GM19193 (cell line): ENCODE results near the gene TCAP.

Experiments used
- POLR2A ChIP-seq: IDR thresholded peaks from 4 replicates; pipeline ENCODE4 v1.6.1; 2011; ENCODE audit not compliant: insufficient read depth, insufficient read length; ENCODE audit errors: extremely low read depth

Gene TCAP

GRCh38 chr17:39677072-39677471 lies 11.9 kb downstream of the TCAP start:
- no peak for TF ChIP-seq POLR2A

DNA sequence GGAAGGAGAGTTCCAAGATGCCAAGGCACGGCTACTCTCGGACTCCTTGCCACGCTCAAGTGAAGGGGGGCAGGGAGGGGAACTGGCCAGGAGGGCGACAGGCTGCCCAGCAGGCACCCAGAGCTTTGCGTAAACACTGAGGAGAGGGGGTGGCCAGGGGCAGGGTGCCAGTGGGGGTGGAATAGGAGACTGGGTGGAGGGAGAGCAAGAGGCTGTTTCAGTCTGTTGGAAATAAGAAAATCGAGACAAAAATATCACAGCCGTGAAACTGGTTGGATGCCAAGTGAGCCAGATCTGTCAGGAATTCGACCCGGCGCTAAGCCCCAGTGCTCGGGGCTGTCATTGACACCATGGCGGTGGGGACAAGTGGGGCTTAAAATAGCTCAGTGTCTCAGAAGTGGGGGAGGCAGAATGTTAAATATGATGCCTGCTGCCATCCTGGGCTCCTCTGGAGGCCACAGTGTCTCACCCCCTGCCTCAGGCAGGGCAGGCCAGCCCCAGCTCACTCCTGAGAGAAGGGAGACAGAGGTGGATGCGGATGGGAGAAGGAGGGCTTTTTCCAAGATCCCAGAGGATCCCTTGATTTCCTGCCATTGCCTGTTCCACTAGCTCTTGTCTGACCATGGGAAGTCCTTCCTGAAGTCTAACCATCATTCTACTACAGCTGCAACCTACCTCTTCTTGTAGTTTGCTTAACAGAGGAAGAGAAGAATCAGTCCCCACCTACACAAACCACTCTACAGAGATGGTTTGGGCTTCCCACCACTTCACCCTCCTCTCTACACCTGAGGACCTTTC lies 12.6 kb downstream of the TCAP start:
- no peak for TF ChIP-seq POLR2A

- no peak for TF ChIP-seq POLR2A
These were observed 13.4 kb downstream of the TCAP start for GRCh38 chr17:39678340-39679116.

GRCh38 chr17:39679521-39680192 lies 14.5 kb downstream of the TCAP start:
- TF ChIP-seq POLR2A: no peak

DNA sequence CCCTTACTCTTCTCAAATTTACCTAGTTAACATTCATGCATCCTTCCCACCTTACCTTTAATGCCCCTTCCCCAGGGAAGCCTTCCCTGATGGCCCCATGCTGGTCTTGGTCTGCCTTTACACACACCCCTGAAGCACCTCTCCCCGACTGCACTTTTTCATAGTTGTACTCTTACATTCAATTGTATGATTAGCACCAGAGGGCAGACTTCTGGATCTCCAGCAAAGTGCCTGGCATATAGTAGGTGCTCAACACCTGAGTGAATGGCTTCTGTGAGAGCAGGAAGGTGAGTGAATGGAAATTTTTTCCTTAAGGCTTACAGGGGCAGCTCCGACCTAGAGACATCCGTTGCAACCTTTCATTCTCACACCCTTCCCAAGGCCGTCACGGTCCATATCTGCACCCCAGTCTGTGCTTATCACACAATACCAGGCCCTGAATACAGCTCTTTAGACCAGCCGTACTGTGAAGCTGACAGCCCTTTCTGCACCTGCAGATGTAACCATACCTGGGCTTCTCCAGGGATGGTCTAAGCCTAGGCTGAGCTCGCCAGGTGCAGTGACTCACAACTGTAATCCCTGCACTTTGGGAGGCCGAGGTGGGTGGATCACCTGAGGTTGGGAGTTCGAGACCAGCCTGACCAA lies 18.3 kb downstream of the TCAP start:
- TF ChIP-seq POLR2A: no peak

- TF ChIP-seq POLR2A: no peak
These were observed 19.4 kb downstream of the TCAP start for GRCh38 chr17:39684369-39685192.

- TF ChIP-seq POLR2A: no peak
These were observed 22.0 kb downstream of the TCAP start for GRCh38 chr17:39687101-39687545.

GRCh38 chr17:39687546-39688474 lies 22.7 kb downstream of the TCAP start, which contains the start of gene PGAP3:
TSS of gene PGAP3 (minus strand) at chr17:39688057. CDS start at chr17:39688014, 43 bp downstream.
- TF ChIP-seq POLR2A: peak; percentile 85

GRCh38 chr17:39688475-39688835 lies 23.3 kb downstream of the TCAP start:
- no peak for TF ChIP-seq POLR2A

GRCh38 chr17:39688945-39689344 lies 23.8 kb downstream of the TCAP start:
- TF ChIP-seq POLR2A: no peak

DNA sequence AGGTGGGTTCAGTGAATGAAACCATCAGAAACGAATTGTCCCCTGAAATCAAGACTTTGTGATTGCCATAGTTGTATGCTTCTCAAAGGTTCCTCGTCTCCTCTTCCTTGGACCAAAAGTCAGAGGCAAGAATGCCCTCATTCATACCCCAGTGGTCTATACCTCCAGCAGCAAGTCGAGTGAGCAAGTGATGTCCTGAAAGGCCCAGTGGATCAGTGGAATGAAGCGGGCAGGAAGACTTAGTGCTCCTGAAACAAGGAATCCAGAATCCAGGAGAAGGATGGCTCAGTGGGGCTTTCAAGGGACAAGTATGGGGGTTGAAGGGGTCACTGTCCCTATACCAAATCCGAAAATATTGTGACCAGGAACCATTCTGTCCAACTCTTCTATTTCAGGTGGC lies 29.4 kb downstream of the TCAP start:
- TF ChIP-seq POLR2A: no peak

DNA sequence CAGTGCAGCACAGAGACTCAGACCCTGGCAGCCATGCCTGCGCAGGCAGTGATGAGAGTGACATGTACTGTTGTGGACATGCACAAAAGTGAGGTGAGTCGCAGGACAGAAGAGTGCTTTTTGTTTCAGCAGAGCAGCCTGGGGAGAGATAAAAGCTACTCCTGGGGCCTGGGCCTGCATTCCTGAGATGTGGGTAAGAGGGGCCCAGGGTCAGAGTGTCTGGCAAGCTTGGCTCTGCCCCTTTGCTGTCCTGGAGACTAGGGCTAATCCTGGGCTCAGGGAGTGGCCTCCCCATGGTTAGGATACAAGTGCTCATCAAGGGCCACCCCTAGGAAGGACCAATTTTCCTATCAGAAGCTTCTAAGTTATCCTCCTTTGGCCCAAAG lies 29.9 kb downstream of the TCAP start:
- no peak for TF ChIP-seq POLR2A

DNA sequence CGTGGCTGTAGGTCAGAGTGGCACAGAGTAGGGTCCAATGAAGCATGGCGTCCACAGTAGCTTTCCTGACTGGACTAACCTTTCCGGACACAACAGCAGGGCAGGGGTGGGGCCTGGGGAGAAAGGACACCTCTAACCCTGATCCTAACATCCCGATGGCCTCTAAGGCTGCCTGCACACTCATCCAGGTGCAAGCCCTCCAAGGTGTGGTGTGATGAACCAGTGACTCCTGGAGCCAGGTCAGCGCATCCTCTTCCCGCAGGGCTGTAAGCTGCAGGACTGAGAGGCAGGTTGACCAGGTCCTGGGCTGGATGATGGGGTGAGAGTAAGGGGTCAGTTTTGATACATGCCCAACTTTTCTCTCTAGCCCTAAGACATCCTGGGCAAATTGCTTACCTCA lies 31.6 kb downstream of the TCAP start:
- no peak for TF ChIP-seq POLR2A
